Upper lobe of left lung (tissue), 6 donors: ENCODE measurements around the gene ARID1B. TPM values are rescaled to one million over a fixed set of nuclear protein-coding genes. Genes with fewer than 3 reads are reported as not detected.
A peak's percentile ranks its signal among the peaks of the same experiment; 100 is the strongest.

Source experiments
- ATAC-seq, 2 donors: fragments of 200-7000 bp; cut with Tn5 transposase; one replicate each; pipeline ENCODE4 v1.9.1; 2022; ENCODE audit warnings: mild to moderate bottlenecking in 2 of 2, moderate library complexity in 2 of 2; ENCODE audit not compliant: low FRiP score in 2 of 2
- DNase-seq, 2 donors: peaks; one replicate each; pipeline ENCODE4 v3.0.0-alpha.2; 2019 to 2020
- H3K27ac ChIP-seq, 4 donors: fragments of 200-600 bp; sonication (generic); one replicate each; pipeline ENCODE4 v1.5.1; 2016 to 2019
- H3K27me3 ChIP-seq, 4 donors: fragments of 200-600 bp; sonication (generic); one replicate each; pipeline ENCODE4 v1.5.1; 2017 to 2019
- H3K36me3 ChIP-seq, 4 donors: fragments of 200-600 bp; sonication (generic); one replicate each; pipeline ENCODE4 v1.5.1; 2016 to 2019
- H3K4me1 ChIP-seq, 4 donors: fragments of 200-600 bp; sonication (generic); one replicate each; pipeline ENCODE4 v1.5.1; 2018 to 2019
- H3K4me3 ChIP-seq, 4 donors: fragments of 200-600 bp; sonication (generic); one replicate each; pipeline ENCODE4 v1.5.1; 2017 to 2019; ENCODE audit warnings: mild to moderate bottlenecking in 2 of 4, moderate library complexity in 1 of 4
- H3K9me3 ChIP-seq, 4 donors: fragments of 200-600 bp; sonication (generic); one replicate each; pipeline ENCODE4 v1.5.1; 2018 to 2019
- CTCF ChIP-seq, 6 experiments: fragments of 450-650 bp in 4 of 6; fragments of 200-600 bp in 2 of 6; sonication (generic) in 2 of 6; IDR thresholded peaks; one replicate each; pipeline ENCODE4 v1.5.1; 2016 to 2019; ENCODE audit warnings: antibody characterized with exemption in 6 of 6
- EP300 ChIP-seq, 4 donors: sonication (generic); formaldehyde crosslinking; IDR thresholded peaks; one replicate each; pipeline ENCODE4 v1.5.1; 2017; ENCODE audit warnings: antibody characterized with exemption in 4 of 4, control low read depth in 2 of 4
- POLR2A ChIP-seq, 4 donors: fragments of 450-650 bp; IDR thresholded peaks; one replicate each; pipeline ENCODE4 v1.5.1; 2016 to 2017; ENCODE audit warnings: antibody characterized with exemption in 4 of 4, mild to moderate bottlenecking in 2 of 4
- POLR2AphosphoS5 ChIP-seq, 2 donors: sonication (generic); formaldehyde crosslinking; IDR thresholded peaks; one replicate each; pipeline ENCODE4 v1.5.1; 2017; ENCODE audit warnings: antibody characterized with exemption in 2 of 2
- WGBS, 2 donors: methylation state at CpG; one replicate each; pipeline ENCODE4 v1.1.5; 2017 to 2018; 5-methylcytosine and 5-hydroxymethylcytosine counted together
- total RNA-seq, 6 donors: library from RNA; depleted of rRNA in 4 of 6; stranded (reverse); fragments of >200 nt in 4 of 6; gene quantifications; one replicate each; pipeline versions ENCODE4 v1.1.0 to v1.2.1, GENCODE V29; 2016 to 2021
- donor health status: DM: no; HTN: no; CAD: no; lungs with moderate emphysema.
- donor health status: DM: no; HTN: yes; CAD: no; lungs with severe emphysema.

Gene ARID1B
- total RNA-seq, 6 donors from 2014 or later = 66.4 to 168 (median 109) TPM

GRCh38 chr6:156972145-156972544 is 195.0 kb downstream of the ARID1B start:
- DNase-seq (no peak), ATAC-seq (no peak)
- no peak overlapping the region for H3K4me3 ChIP-seq
- no peak overlapping the region for H3K27ac ChIP-seq
- H3K9me3 ChIP-seq = no peaks in the 10 kb centered on the region
- H3K4me1 ChIP-seq = peaks cover 0 to 32% (median 9%) of the 10 kb centered on the region in 4 donors
- TF ChIP-seq CTCF (IDR thresholded peaks at IDR 0.05) (no peak), POLR2AphosphoS5 (IDR thresholded peaks at IDR 0.05) (no peak), POLR2A (IDR thresholded peaks at IDR 0.05) (no peak), EP300 (IDR thresholded peaks at IDR 0.05) (no peak)
- no peaks in the 10 kb centered on the region for H3K27me3 ChIP-seq
- H3K36me3 ChIP-seq = no peaks in the 10 kb centered on the region
- WGBS, 2 donors = 80 to 87% methylated on average over 3 of the region's 3 CpGs

GRCh38 chr6:156974830-156975261 is 197.7 kb downstream of the ARID1B start:
- 91 to 97% methylated on average over 2 of the region's 2 CpGs for WGBS, 2 donors
- H3K9me3 ChIP-seq = no peaks in the 10 kb centered on the region
- no peaks in the 10 kb centered on the region for H3K27me3 ChIP-seq
- no peak overlapping the region for H3K4me3 ChIP-seq
- H3K27ac ChIP-seq = no peak overlapping the region
- H3K36me3 ChIP-seq = no peaks in the 10 kb centered on the region
- no peak for DNase-seq
- H3K4me1 ChIP-seq = peaks cover 9 to 48% (median 17%) of the 10 kb centered on the region in 4 donors
- TF ChIP-seq POLR2A (IDR thresholded peaks at IDR 0.05) (no peak), POLR2AphosphoS5 (IDR thresholded peaks at IDR 0.05) (no peak), EP300 (IDR thresholded peaks at IDR 0.05) (no peak), CTCF (IDR thresholded peaks at IDR 0.05) (no peak)
- ATAC-seq = no peak

DNA sequence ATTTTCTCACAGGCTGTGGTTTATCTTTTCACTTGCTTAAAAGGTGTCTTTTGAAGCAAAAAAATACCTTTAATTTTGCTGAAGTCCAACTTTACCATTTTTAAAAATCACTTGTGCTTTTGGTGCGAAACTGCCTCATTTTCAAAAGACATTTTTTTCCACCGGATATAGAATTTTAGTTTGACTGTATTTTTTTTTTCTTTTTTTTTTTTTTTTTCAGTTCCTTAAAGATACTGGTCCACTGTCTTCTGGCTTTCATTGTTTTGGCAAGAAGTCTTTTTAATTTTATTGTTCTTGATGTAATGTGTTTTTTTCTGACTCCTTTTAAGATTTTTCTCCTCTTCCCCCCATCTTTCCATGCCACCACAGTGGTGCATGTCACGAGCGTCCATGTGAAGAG is 198.2 kb downstream of the ARID1B start:
- no peak overlapping the region for H3K27ac ChIP-seq
- WGBS, 2 donors = 97 to 98% methylated on average over 4 of the region's 4 CpGs
- DNase-seq (no peak), ATAC-seq (no peak)
- H3K36me3 ChIP-seq = no peaks in the 10 kb centered on the region
- TF ChIP-seq POLR2AphosphoS5 (IDR thresholded peaks at IDR 0.05) = no peak
- no peak for TF ChIP-seq CTCF (IDR thresholded peaks at IDR 0.05)
- TF ChIP-seq EP300 (IDR thresholded peaks at IDR 0.05) = no peak
- TF ChIP-seq POLR2A (IDR thresholded peaks at IDR 0.05) = no peak
- no peaks in the 10 kb centered on the region for H3K9me3 ChIP-seq
- H3K27me3 ChIP-seq = no peaks in the 10 kb centered on the region
- no peak overlapping the region for H3K4me3 ChIP-seq
- peaks cover 9 to 48% (median 19%) of the 10 kb centered on the region in 4 donors for H3K4me1 ChIP-seq

DNA sequence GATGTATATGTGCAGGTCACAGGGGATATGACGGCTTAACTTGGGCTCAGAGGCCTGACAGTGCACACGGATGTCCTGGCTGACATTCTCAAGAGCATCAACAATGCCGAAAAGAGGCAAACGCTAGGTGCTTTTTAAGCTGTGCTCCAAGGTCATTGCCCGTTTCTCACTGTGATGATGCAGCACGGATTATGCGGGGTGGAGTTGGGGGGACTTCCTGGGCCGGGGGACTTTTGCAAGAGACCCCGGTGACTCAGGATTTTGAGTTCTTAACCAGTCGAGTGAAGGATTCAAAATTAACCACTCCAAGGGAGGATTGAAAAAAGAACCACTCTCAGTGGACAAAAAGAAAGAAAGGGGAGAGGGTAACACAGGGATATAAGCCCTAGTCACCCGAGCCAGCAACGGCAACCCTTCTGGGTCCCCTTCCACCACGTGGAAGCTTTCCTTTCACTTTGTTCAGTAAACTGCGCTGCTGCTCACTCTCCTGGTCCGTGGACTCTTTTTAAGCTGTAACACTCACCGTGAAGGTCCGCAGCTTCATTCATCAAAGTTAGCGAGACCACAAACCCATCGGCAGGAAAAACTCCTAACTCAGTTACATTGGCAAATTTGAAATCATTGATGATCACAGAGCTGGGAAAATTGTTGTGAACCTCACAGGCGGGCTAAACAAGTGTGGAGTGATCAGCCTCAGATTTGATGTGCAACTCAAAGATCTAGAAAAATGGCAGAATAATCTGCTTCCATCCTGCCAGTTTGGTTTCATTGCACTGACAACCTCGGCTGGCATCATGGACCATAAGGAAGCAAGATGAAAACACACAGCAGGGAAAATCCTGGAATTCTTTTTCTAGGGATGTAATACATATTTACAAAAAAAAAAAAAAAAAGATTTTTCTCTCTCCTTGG is 199.3 kb downstream of the ARID1B start:
- Histone ChIP-seq H3K27me3 (no peaks in the 10 kb centered on the region), H3K36me3 (no peaks in the 10 kb centered on the region), H3K4me3 (peak overlapping the region in 3 of 4 donors; percentile 19 to 30 (median 23)), H3K27ac (no peak overlapping the region), H3K4me1 (peaks cover 9 to 43% (median 19%) of the 10 kb centered on the region in 4 donors), H3K9me3 (no peaks in the 10 kb centered on the region)
- no peak for ATAC-seq
- WGBS, 2 donors = 46 to 67% methylated on average over 20 to 21 of the region's 21 CpGs
- DNase-seq = no peak
- TF ChIP-seq POLR2AphosphoS5 (IDR thresholded peaks at IDR 0.05) = no peak

DNA sequence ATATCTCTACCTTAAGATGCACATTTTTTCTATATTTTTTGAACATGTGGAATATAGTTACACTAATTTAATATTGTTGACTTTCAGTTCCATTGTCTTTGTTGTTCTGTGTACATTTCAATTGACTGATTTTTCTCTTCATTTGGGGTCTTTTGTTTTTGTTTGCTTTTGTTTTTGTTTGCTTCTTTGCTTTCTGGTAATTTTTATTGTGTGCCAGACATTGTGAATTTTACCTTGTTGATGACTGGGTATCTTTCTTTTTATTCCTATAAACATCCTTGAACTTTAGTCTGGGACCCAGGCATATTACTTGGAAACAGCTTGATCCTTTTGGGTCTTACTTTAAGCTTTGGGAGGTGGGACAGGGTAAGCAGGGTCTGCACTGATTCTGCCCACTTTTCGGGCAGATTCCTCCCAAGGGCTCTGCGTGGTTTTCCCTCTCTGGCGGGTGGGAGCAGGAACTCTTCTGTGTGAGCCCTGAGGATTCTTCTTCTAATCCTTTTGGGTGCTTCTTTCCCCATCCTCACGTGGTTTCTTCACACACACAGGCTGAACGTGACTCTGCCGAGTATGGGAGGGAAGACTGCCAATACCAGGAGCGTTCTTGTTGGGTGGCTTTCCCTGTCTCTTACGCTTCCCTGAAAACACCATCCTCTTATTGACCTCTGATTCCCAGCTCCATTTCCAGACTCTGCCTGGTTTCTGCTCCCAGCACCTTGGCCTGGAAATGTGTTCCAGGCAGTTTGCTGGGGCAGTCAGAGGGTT is 200.5 kb downstream of the ARID1B start:
- H3K9me3 ChIP-seq = no peaks in the 10 kb centered on the region
- 48% methylated on average over 7 to 8 of the region's 8 CpGs for WGBS, 2 donors
- peaks cover 8 to 43% (median 18%) of the 10 kb centered on the region in 4 donors for H3K4me1 ChIP-seq
- no peak overlapping the region for H3K27ac ChIP-seq
- H3K27me3 ChIP-seq = no peaks in the 10 kb centered on the region
- no peaks in the 10 kb centered on the region for H3K36me3 ChIP-seq
- DNase-seq (peak in 1 of 2 donors; percentile 42), ATAC-seq (peak in 1 of 2 donors; percentile 67)
- TF ChIP-seq CTCF (IDR thresholded peaks at IDR 0.05) (no peak), EP300 (IDR thresholded peaks at IDR 0.05) (no peak), POLR2A (IDR thresholded peaks at IDR 0.05) (no peak)
- H3K4me3 ChIP-seq = no peak overlapping the region
